Measurements from ENCODE around the gene CCL18. TPM values are rescaled to one million over a fixed set of nuclear protein-coding genes. Genes with fewer than 3 reads are reported as not detected.

The CCL18 gene
- total RNA-seq, 1 experiment from 2014 or later: not detected

- H3K9me3 ChIP-seq (ENCODE audit: low read depth, low read length, poor library complexity, severe bottlenecking): no peaks in the 10 kb centered on the region
- BruUV-seq (replicated peaks): no TSS peak
These were observed 27.8 kb upstream of the CCL18 start for GRCh38 chr17:36036235-36036634.

DNA sequence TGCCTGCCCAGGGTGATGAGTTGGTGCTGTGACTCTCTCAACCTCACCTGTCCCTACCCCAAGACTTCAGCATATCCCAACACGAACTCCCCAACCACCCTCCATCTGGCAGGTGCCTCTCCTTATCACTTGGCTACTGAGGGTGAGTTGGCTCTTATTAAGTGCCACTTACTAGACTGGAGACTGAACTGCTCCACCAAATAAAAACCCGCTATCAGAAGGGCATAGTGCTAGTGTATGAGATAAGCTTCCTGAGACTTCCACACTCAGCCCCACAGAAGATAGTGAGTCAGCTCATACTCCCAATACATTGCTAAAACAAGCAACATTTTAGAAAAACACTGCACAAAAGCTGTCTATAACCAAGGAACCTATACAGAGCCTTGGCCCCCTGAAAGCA lies 16.0 kb upstream of the CCL18 start:
- H3K9me3 ChIP-seq (ENCODE audit: low read depth, low read length, poor library complexity, severe bottlenecking): no peaks in the 10 kb centered on the region
- no peaks in the 10 kb centered on the region for H3K27me3 ChIP-seq (replicated peaks; ENCODE audit: insufficient read depth, low read depth, low read length, poor library complexity)
- intact Hi-C loops (cut with micrococcal nuclease; ENCODE audit: unreplicated experiment): no loop called here
- ChIA-PET CTCF (no interaction called here), POLR2A (ENCODE audit: low non-redundant PET) (no interaction called here)
- TF ChIP-seq CTCF (conservative IDR thresholded peaks at IDR 0.05; ENCODE audit: low read depth, low read length): no peak
- TF ChIP-seq EZH2 (IDR thresholded peaks at IDR 0.05; ENCODE audit: borderline replicate concordance, low read depth, low read length, poor library complexity, severe bottlenecking): no peak
- no TSS peak for BruUV-seq (replicated peaks)
- H3K36me3 ChIP-seq (ENCODE audit: insufficient read depth, low read length, poor library complexity, severe bottlenecking): no peaks in the 10 kb centered on the region
- H3K27ac ChIP-seq (ENCODE audit: low read depth, low read length, poor library complexity, severe bottlenecking): no peak overlapping the region
- no peaks in the 10 kb centered on the region for H3K4me1 ChIP-seq (ENCODE audit: insufficient read depth, low read length, poor library complexity, severe bottlenecking)
- no peak for DNase-seq (ENCODE audit: low spot score)
- H3K4me3 ChIP-seq (ENCODE audit: low read depth, low read length, poor library complexity, severe bottlenecking): no peak overlapping the region

More at GRCh38 chr17:36036235-36036634, 27.8 kb upstream of the CCL18 start:
- intact Hi-C loops (cut with micrococcal nuclease; ENCODE audit: unreplicated experiment): no loop called here
- no peak for TF ChIP-seq CTCF (conservative IDR thresholded peaks at IDR 0.05; ENCODE audit: low read depth, low read length)
- no peak for TF ChIP-seq EZH2 (IDR thresholded peaks at IDR 0.05; ENCODE audit: borderline replicate concordance, low read depth, low read length, poor library complexity, severe bottlenecking)
- Histone ChIP-seq H3K36me3 (ENCODE audit: insufficient read depth, low read length, poor library complexity, severe bottlenecking) (no peaks in the 10 kb centered on the region), H3K27me3 (replicated peaks; ENCODE audit: insufficient read depth, low read depth, low read length, poor library complexity) (no peaks in the 10 kb centered on the region), H3K4me1 (ENCODE audit: insufficient read depth, low read length, poor library complexity, severe bottlenecking) (no peaks in the 10 kb centered on the region), H3K27ac (ENCODE audit: low read depth, low read length, poor library complexity, severe bottlenecking) (no peak overlapping the region), H3K4me3 (ENCODE audit: low read depth, low read length, poor library complexity, severe bottlenecking) (no peak overlapping the region)
- no peak for DNase-seq (ENCODE audit: low spot score)
- POLR2A ChIA-PET (ENCODE audit: low non-redundant PET): no interaction called here
- CTCF ChIA-PET: no interaction called here

DNA sequence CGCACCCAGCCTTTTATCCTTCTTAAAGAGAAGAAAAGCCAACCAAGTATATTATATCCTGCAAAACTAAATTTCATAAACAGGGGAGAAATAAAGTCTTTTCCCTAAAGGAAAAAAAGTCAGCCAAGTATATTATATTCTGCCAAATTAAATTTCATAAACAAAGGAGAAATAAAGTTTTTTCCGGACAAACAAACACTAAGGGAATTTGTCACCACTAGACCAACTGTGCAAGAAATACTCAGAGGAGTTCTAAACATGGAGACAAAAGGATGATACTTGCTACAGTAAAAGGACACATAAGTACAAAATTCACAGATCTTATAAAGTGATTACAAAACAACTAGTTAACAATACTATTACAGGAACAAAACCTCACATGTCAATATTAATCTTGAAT lies 14.4 kb upstream of the CCL18 start:
- CTCF ChIA-PET: no interaction called here
- TF ChIP-seq EZH2 (IDR thresholded peaks at IDR 0.05; ENCODE audit: borderline replicate concordance, low read depth, low read length, poor library complexity, severe bottlenecking) (no peak), CTCF (conservative IDR thresholded peaks at IDR 0.05; ENCODE audit: low read depth, low read length) (no peak)
- no peak overlapping the region for H3K27ac ChIP-seq (ENCODE audit: low read depth, low read length, poor library complexity, severe bottlenecking)
- no peak overlapping the region for H3K4me3 ChIP-seq (ENCODE audit: low read depth, low read length, poor library complexity, severe bottlenecking)
- no peaks in the 10 kb centered on the region for H3K4me1 ChIP-seq (ENCODE audit: insufficient read depth, low read length, poor library complexity, severe bottlenecking)
- POLR2A ChIA-PET (ENCODE audit: low non-redundant PET): no interaction called here
- intact Hi-C loops (cut with micrococcal nuclease; ENCODE audit: unreplicated experiment): no loop called here
- no peaks in the 10 kb centered on the region for H3K9me3 ChIP-seq (ENCODE audit: low read depth, low read length, poor library complexity, severe bottlenecking)
- no peaks in the 10 kb centered on the region for H3K27me3 ChIP-seq (replicated peaks; ENCODE audit: insufficient read depth, low read depth, low read length, poor library complexity)
- H3K36me3 ChIP-seq (ENCODE audit: insufficient read depth, low read length, poor library complexity, severe bottlenecking): no peaks in the 10 kb centered on the region
- BruUV-seq (replicated peaks): no TSS peak
- DNase-seq (ENCODE audit: low spot score): no peak

Data from A673 (cell line).